GM12878 (cell line): ENCODE data around the gene EXOC4. TPM values are rescaled to one million over a fixed set of nuclear protein-coding genes. Genes with fewer than 3 reads are reported as not detected.

Source experiments
- ATAC-seq: fragments of 200-7000 bp; cut with Tn5 transposase; 3 replicates; pipeline ENCODE4 v1.9.1; 2020; ENCODE audit warnings: mild to moderate bottlenecking, moderate library complexity
- BruUV-seq: library from RNA; stranded (reverse); fragments of 400-500 nt; replicated peaks from 2 replicates; lab custom pipeline; 2021; lab: Mats Ljungman, UMichigan
- CTCF ChIA-PET: fragments of 300-600 bp; sonication (Branson Sonifier 250); formaldehyde crosslinking; extraction: SDS; loops from one replicate; lab custom pipeline; 2021; ENCODE audit warnings: inconsistent platforms; lab: Yijun Ruan, JAX
- POLR2A ChIA-PET: fragments of 350-600 bp; formaldehyde crosslinking; extraction: SDS; loops from one replicate; lab custom pipeline; 2021; ENCODE audit warnings: inconsistent platforms; lab: Charles Lee
- RAD21 ChIA-PET: fragments of 300-600 bp; sonication (Branson Sonifier 250); formaldehyde crosslinking; loops from one replicate; lab custom pipeline; 2023; ENCODE audit warnings: antibody characterized with exemption; ENCODE audit not compliant: unreplicated experiment; lab: Charles Lee
- SMC1A ChIA-PET: fragments of 300-600 bp; sonication (Branson Sonifier 250); formaldehyde crosslinking; loops from one replicate; lab custom pipeline; 2023; ENCODE audit not compliant: unreplicated experiment, uncharacterized antibody; lab: Charles Lee
- DNase-seq: peaks from one replicate; pipeline ENCODE4 v3.0.0-alpha.2; 2011; ENCODE audit warnings: low read depth, low spot score
- FAIRE-seq: peaks from 3 replicates; lab custom pipeline; 2011; peaks lifted over from hg19 to GRCh38; lab: Jason Lieb, UNC
- H2AFZ ChIP-seq: 2 replicates; pipeline ENCODE4 v1.6.0; 2011; ENCODE audit warnings: low read depth, low read length, control low read depth; ENCODE audit not compliant: control insufficient read depth
- H3K27ac ChIP-seq: 2 replicates; pipeline ENCODE4 v1.5.1; 2011; ENCODE audit warnings: control low read depth; ENCODE audit not compliant: control insufficient read depth, insufficient read depth
- H3K27me3 ChIP-seq, 2 experiments: replicated peaks in 1 of 2; 2 replicates each; pipeline versions ENCODE4 v1.6.0 to v1.6.1; 2011; ENCODE audit warnings: low read length in 1 of 2; ENCODE audit not compliant: control insufficient read depth in 2 of 2, insufficient read depth in 2 of 2
- H3K36me3 ChIP-seq, 2 experiments: 2 replicates each; pipeline ENCODE4 v1.5.1; 2011; ENCODE audit warnings: low read length in 1 of 2; ENCODE audit not compliant: control insufficient read depth in 2 of 2, insufficient read depth in 2 of 2
- H3K4me1 ChIP-seq: 2 replicates; pipeline ENCODE4 v1.6.1; 2011; ENCODE audit warnings: mild to moderate bottlenecking, low read length, moderate library complexity, mixed read lengths; ENCODE audit not compliant: control insufficient read depth, insufficient read depth
- H3K4me2 ChIP-seq: 2 replicates; pipeline ENCODE4 v1.6.0; 2011; ENCODE audit warnings: control low read depth; ENCODE audit not compliant: control insufficient read depth, insufficient read depth
- H3K4me3 ChIP-seq: fragments of 200-600 bp; sonication (generic); 2 replicates; pipeline ENCODE4 v1.5.1; 2016
- H3K79me2 ChIP-seq: 2 replicates; pipeline ENCODE4 v1.6.0; 2011; ENCODE audit warnings: low read length; ENCODE audit not compliant: control insufficient read depth, insufficient read depth
- H3K9ac ChIP-seq: 2 replicates; pipeline ENCODE4 v1.8.0; 2011; ENCODE audit warnings: low read length, control low read depth, mixed read lengths; ENCODE audit not compliant: control insufficient read depth, insufficient read depth
- H3K9me3 ChIP-seq: replicated peaks from 3 replicates; pipeline ENCODE4 v1.5.1; 2011; ENCODE audit warnings: mild to moderate bottlenecking, low read length; ENCODE audit not compliant: control insufficient read depth, insufficient read depth
- H4K20me1 ChIP-seq: 2 replicates; pipeline ENCODE4 v1.6.0; 2011; ENCODE audit not compliant: control insufficient read depth, insufficient read depth
- BHLHE40 ChIP-seq, 2 experiments: fragments of 450-650 bp in 1 of 2; IDR thresholded peaks; 2 replicates each; pipeline ENCODE4 v1.6.1; 2011 to 2017; ENCODE audit warnings: low read depth in 2 of 2, borderline replicate concordance in 1 of 2, improper control_type of control experiment in 1 of 2, low read length in 1 of 2, mild to moderate bottlenecking in 1 of 2
- CHD4 ChIP-seq: fragments of 200-600 bp; sonication (generic); IDR thresholded peaks from 2 replicates; pipeline ENCODE4 v1.6.1; 2016; ENCODE audit warnings: mild to moderate bottlenecking
- EGR1 ChIP-seq, 2 experiments: IDR thresholded peaks; 1 replicate in 1 of 2; 2 replicates in 1 of 2; pipeline ENCODE4 v1.6.1; 2011 to 2012; ENCODE audit warnings: low read depth in 2 of 2, low read length in 2 of 2, borderline replicate concordance in 1 of 2, mild to moderate bottlenecking in 1 of 2, moderate library complexity in 1 of 2
- ESRRA ChIP-seq: IDR thresholded peaks from 2 replicates; pipeline ENCODE4 v1.6.1; 2012; ENCODE audit warnings: mild to moderate bottlenecking, low read length, improper control_type of control experiment
- FOS ChIP-seq: IDR thresholded peaks from 3 replicates; pipeline ENCODE4 v1.6.1; 2011; ENCODE audit warnings: borderline replicate concordance; ENCODE audit not compliant: insufficient read length; ENCODE audit errors: extremely low read depth
- WGBS: methylation state at CpG from one replicate; pipeline ENCODE4 v1.1.6; 2016; ENCODE audit warnings: low lambda C conversion rate; ENCODE audit not compliant: insufficient replicate concordance, insufficient coverage; ENCODE audit errors: missing lambda C conversion rate; 5-methylcytosine and 5-hydroxymethylcytosine counted together
- in situ Hi-C: fragments of 300-500 bp; cut with MboI; formaldehyde crosslinking; loops from 9 replicates; pipeline ENCODE4 v1.14.3; 2018; ENCODE audit warnings: mixed read lengths
- intact Hi-C: fragments of 100-400 bp; cut with micrococcal nuclease; formaldehyde crosslinking; loops from one replicate; pipeline ENCODE4 v1.14.2; 2022; ENCODE audit not compliant: unreplicated experiment
- polyA plus RNA-seq, 11 experiments: library from polyadenylated mRNA; depleted of rRNA in 4 of 11; unstranded in 6 of 11; stranded (reverse) in 5 of 11; fragments of >200 nt; fragmentation: Nextera tagmentation in 4 of 11; fragmentation: Illumina TruSeq in 1 of 11; extraction: Ambion mirVana in 4 of 11; extraction: Trizol in 1 of 11; gene quantifications; 1 replicate in 1 of 11; 2 replicates in 10 of 11; pipeline versions ENCODE4 v1.2.1 to v1.2.3, GENCODE V29; 2011 to 2016; ENCODE audit warnings: inconsistent platforms in 2 of 11, missing spikeins in 2 of 11, low read depth in 1 of 11
- total RNA-seq, 4 experiments: library from RNA; depleted of rRNA in 3 of 4; stranded (reverse); fragments of >200 nt in 3 of 4; fragmentation: Illumina TruSeq in 1 of 4; extraction: Trizol in 1 of 4; gene quantifications; 2 replicates each; pipeline versions ENCODE4 v1.2.1 to v1.2.3, GENCODE V29; 2013 to 2021

Gene EXOC4
- total and polyA plus RNA-seq, 10 of the 15 experiments (the other 5 are each of a cell fraction or from before 2014, with no cell fraction given): 13.2 to 44.5 (median 29.6) TPM

DNA sequence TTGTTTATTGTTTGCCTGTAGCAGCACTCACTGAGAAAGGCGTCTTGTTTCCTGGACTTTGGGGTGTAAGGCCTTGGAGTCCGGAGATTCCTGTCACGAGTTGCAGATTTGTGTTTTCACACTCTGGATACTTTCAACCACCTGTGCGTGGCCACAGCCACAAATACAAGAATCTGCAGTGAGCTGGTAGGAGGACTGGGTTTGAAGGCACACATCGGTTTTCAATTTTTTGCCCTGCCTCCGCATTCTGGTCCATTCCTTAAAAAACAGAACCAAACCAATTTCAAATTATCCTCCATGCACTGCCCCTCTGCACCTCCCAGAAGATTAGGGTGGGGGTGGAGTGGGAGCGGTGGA is 619 bp downstream of the EXOC4 start:
- Histone ChIP-seq H4K20me1 (no peaks in the 10 kb centered on the region), H3K4me3 (peak overlapping the region; percentile 94), H3K4me2 (peak overlapping the region; percentile 75), H3K79me2 (peaks cover 23% of the 10 kb centered on the region), H3K9ac (peak overlapping the region; percentile 79), H2AFZ (peak overlapping the region; percentile 78)
- FAIRE-seq (no peak), ATAC-seq (peak; percentile 48)
- SMC1A ChIA-PET: interaction anchor here (0.5 to 1.4 kb wide), 4 partner anchors 15 to 486 kb away, joined by 3 to 4 read pairs (median 4); no protein-coding TSS in a partner anchor
- RAD21 ChIA-PET: no interaction called here
- TF ChIP-seq BHLHE40 (IDR thresholded peaks at IDR 0.05; ENCODE audit: borderline replicate concordance in 1 of 2, low read depth in 2 of 2, low read length in 1 of 2) (peak in 1 of 2 experiments; percentile 45; a peak in 1 of 4 replicates), EGR1 (IDR thresholded peaks at IDR 0.05; ENCODE audit: borderline replicate concordance in 1 of 2, low read depth in 2 of 2, low read length in 2 of 2) (no peak)
- TF ChIP-seq, all 136 proteins: peak for 1
- WGBS: 16% methylated on average over 7 of the region's 7 CpGs
- TSS peak; percentile 78 for BruUV-seq
- intact Hi-C loops: loop anchor here (2.0 kb wide), 1 partner anchor 171 kb away; the partner anchor contains the start of gene CHCHD3
- no peaks in the 10 kb centered on the region; the same call in 2 of the 3 replicates for H3K9me3 ChIP-seq
- no peak for DNase-seq
- ChIA-PET POLR2A (interaction anchor here (1.1 kb wide), 1 partner anchor 30 kb away, joined by 3 read pairs; no protein-coding TSS in a partner anchor), CTCF (interaction anchor here (0.9 to 1.5 kb wide), 4 partner anchors 12 to 181 kb away, joined by 3 to 5 read pairs (median 4); no protein-coding TSS in a partner anchor)
- in situ Hi-C loops: no loop called here
- no peaks in the 10 kb centered on the region; a peak in 1 of 4 replicates for H3K36me3 ChIP-seq
- peak overlapping the region; percentile 74 for H3K27ac ChIP-seq
- no peaks in the 10 kb centered on the region; the same call in 1 of the 2 replicates for H3K4me1 ChIP-seq
- H3K27me3 ChIP-seq: no peaks in the 10 kb centered on the region

DNA sequence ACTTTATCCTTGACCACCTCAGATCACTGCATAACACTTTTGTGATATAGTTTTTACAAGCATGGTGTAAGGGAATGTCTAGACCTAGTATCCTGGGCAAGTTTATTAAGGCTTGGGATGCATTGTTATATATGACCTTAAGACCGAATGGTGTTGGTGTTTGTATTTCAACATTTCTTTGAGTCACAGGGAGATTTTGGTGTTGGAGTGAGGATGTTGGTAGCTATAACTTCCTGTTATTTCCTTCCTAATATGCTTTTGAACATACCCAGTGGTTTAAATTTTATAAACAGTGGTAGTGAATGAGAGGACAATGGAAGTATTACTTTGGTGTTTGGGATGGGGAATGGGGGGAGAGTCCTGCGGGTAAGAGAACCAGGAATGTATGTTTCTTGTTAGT is 2.6 kb downstream of the EXOC4 start:
- intact Hi-C loops (no loop called here), in situ Hi-C loops (no loop called here)
- 96% methylated on average over 2 of the region's 2 CpGs for WGBS
- CTCF ChIA-PET: no interaction called here
- no peak for ATAC-seq
- no peaks in the 10 kb centered on the region for H4K20me1 ChIP-seq
- DNase-seq: no peak
- H3K36me3 ChIP-seq: no peaks in the 10 kb centered on the region; a peak in 1 of 4 replicates
- no peak for FAIRE-seq
- SMC1A ChIA-PET: no interaction called here
- RAD21 ChIA-PET: no interaction called here
- no peaks in the 10 kb centered on the region for H3K27me3 ChIP-seq
- H2AFZ ChIP-seq: no peak overlapping the region
- H3K4me2 ChIP-seq: peak overlapping the region; percentile 13; the same call in 1 of the 2 replicates
- no peak overlapping the region for H3K27ac ChIP-seq
- POLR2A ChIA-PET: no interaction called here
- no peaks in the 10 kb centered on the region; the same call in 1 of the 2 replicates for H3K4me1 ChIP-seq
- peaks cover 23% of the 10 kb centered on the region for H3K79me2 ChIP-seq
- H3K9me3 ChIP-seq: no peaks in the 10 kb centered on the region; the same call in 2 of the 3 replicates
- BruUV-seq: no TSS peak
- H3K9ac ChIP-seq: no peak overlapping the region
- no peak for TF ChIP-seq CHD4
- TF ChIP-seq ESRRA: no peak
- TF ChIP-seq FOS: no peak
- H3K4me3 ChIP-seq: no peak overlapping the region
